Right ventricle myocardium superior (tissue), 1 donor: ENCODE data around the gene PRPS1. TPM values are rescaled to one million over a fixed set of nuclear protein-coding genes. Genes with fewer than 3 reads are reported as not detected.
"Not testable (repeated sequence)": the region's sequence is repeated elsewhere in the genome, so short reads cannot be mapped to it uniquely, and the experiment has no call there.

Source experiments
- ATAC-seq: fragments of 200-7000 bp; cut with Tn5 transposase; one replicate; pipeline ENCODE4 v1.9.1; 2020; ENCODE audit warnings: mild to moderate bottlenecking; ENCODE audit not compliant: poor library complexity
- DNase-seq: peaks from one replicate; pipeline ENCODE4 v3.0.0-alpha.2; 2020
- intact Hi-C: fragments of 100-400 bp; cut with DNase I; formaldehyde crosslinking; loops from one replicate; pipeline ENCODE4 v1.11.2; 2022
- total RNA-seq: library from RNA; stranded (reverse); fragmentation: NEBNext Ultra II Directional; extraction: Animal tissue kit (Norgen Biotek cat#: 25700); gene quantifications from one replicate; pipeline ENCODE4 v1.2.1, GENCODE V29; 2021
- donor health status: DM: no; HTN: yes; CAD: no; lungs with severe emphysema.

PRPS1 gene
- total RNA-seq, 1 donor from 2014 or later = 20.7 TPM

GRCh38 chrX:107628662-107629539 lies 591 bp downstream of the PRPS1 start:
- ATAC-seq (peak; percentile 75), DNase-seq (peak; percentile 32)
- intact Hi-C loops = no loop called here

GRCh38 chrX:107629540-107629909 lies 1.2 kb downstream of the PRPS1 start:
- intact Hi-C loops = no loop called here
- DNase-seq (no peak), ATAC-seq (no peak)

DNA sequence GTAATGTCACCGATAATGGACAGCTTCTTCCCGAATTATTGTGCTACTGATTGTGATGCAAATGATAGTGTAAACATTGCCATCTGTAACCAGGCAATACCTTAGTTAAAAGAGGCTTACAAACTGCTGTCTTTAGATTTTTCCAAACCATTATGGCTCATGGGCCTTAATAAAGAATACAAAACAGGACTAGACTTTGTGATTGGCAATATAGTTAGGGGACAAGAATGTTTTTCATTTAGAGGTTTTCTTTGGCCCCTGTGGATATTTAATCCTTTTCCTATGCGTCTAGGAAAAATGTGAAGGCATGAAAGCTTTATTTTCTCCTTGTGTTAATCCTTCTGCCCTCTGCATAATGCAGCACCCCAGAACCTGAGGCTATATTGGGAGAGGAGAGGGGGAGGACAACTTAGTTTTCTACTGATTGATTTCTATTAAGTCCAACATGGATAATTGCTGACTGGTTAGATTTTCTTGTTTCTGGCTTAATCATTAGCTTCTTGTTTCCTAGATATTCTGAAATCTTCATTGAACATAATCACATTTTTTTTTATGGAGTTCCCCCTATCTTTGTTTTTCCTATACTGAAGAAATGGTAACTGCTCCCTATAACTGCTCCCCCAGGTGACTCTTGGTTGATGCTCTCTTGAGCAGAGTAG lies 1.9 kb downstream of the PRPS1 start:
- ATAC-seq (no peak), DNase-seq (no peak)
- intact Hi-C loops = no loop called here

DNA sequence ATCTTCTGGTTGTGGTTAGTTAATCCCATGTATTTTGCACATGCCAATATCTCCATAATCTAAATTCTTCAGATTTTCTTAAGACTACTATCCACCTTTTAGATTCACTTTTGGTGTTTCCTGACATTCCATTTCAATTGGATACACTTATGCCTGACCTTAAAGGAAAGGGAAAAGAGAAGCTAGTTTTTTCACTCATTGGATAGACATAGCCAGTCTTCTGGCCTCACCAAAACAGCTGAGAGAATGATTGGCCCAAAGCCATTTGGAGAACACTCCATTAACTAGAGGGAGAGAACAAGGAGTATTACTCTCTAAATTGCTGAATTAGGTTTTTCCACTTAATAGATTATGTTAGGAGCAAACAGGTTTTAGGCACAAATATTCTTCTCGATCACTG lies 4.0 kb downstream of the PRPS1 start:
- intact Hi-C loops = no loop called here
- ATAC-seq (no peak), DNase-seq (no peak)

DNA sequence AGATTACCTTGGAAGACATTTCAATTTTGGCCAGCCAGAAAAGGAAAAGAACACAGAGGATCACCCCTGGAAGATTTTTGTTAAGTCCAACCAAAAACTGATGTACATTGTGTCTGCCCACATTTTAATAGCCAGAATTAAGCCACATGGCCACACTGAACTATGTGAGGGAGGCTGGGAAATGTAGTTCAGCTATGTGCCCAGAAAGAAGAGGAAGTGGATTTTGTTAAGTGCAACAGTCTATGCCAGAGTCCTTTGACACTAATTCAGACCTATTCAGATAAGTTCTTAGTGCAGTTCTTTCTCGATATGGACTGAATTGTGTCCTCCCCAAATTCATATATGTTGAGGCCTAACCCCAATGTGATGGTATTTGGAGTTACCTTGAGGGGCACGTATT lies 18.4 kb downstream of the PRPS1 start:
- ATAC-seq (no peak), DNase-seq (no peak)
- intact Hi-C loops = no loop called here

DNA sequence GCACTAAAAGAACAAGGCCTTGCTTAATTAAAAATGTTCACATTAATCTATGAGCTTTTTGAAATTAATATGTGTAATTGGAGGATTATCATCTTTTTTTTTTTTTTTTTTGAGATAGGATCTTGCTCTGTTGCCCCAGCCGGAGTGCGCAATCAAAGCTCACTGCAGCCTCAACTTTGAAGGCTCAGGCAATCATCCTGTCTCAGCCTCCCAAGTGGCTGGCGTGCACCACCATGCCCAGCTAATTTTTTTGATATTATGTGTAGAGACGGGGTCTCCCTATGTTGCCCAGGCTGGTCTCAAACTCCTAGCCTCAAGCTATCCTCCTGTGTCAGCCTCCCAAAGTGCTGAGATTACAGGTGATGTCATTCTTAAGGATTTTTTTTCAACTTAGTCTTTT lies 20.0 kb downstream of the PRPS1 start:
- intact Hi-C loops = no loop called here
- ATAC-seq (no peak), DNase-seq (no peak)

DNA sequence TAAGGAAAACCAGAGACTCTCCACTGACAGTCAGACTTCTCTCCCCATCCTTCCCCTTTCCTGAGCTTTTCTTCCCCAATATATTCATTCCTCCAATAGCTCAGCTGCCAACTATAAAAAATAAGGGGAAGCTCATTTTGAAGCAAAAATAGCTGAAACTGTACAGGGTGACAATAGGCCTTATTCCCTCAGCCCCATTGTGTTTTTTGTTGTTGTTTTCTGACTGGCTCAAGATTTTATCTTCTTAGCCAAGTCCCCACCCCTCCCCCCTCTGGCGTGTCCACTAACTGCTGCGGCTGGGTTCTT lies 26.2 kb downstream of the PRPS1 start:
- intact Hi-C loops = no loop called here
- ATAC-seq (no peak), DNase-seq (peak; percentile 58)

DNA sequence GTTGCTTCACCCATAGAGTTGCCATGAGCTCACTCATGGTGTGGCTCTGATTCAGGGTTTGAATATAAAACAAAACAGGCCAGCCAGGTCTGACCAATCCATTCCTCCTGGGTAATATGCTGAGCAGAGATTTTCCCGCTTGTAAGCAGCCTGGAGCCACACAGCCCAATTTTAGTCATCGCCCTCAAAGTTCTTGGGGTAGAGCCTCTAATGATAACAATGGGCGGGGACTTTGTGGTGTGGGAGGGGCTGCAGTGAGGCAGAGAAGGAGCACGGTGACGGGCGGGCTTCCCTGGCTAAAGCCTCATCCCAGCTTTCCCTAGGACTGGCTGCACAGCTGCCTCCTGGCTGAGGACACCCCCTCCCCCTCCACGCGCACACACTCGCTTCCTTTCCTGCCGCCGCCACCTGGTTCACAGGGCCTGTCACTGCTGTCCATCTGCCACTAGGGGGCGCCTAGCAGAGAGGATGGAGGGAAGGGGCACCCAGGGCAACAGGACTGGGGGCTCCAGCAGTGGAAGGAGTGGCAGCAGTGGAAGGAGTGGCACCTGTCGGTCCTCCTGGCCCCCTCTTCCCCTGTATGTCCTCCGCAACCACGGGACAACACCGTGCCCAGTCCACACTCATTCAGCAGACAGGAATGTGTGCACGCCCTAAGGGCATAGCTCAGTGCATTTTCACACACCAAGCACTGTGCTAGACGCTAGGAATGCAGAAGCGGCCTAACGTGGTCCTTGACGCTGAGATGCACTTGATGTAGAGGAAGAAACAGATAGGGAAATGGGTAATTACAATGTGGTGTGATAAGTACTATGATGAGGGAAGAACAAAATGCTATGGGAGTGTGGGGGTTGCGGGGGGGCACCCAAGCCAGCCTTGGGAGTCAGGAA lies 26.8 kb downstream of the PRPS1 start:
- peak; percentile 71 for DNase-seq

GRCh38 chrX:107656978-107657377 lies 28.7 kb downstream of the PRPS1 start:
- intact Hi-C loops = loop anchor here (5.0 kb wide), 1 partner anchor 235 kb away; no protein-coding TSS in a partner anchor
- DNase-seq = no peak
- no peak for ATAC-seq

More for the DNA sequence above, 26.8 kb downstream of the PRPS1 start:
- intact Hi-C loops = loop anchor here (5.0 kb wide), 1 partner anchor 237 kb away; no protein-coding TSS in a partner anchor
- ATAC-seq = peak; percentile 72

GRCh38 chrX:107658660-107659059 lies 30.4 kb downstream of the PRPS1 start:
- DNase-seq (no peak), ATAC-seq (no peak)
- intact Hi-C loops = loop anchor here (2.0 to 5.0 kb wide), 2 partner anchors 118 to 234 kb away; partner anchors contain the start of gene NCBP2L

GRCh38 chrX:107659286-107659685 lies 31.0 kb downstream of the PRPS1 start:
- intact Hi-C loops = loop anchor here (2.0 to 5.0 kb wide), 2 partner anchors 118 to 233 kb away; partner anchors contain the start of gene NCBP2L
- DNase-seq = no peak
- ATAC-seq = no peak

GRCh38 chrX:107659768-107660167 lies 31.5 kb downstream of the PRPS1 start:
- intact Hi-C loops = loop anchor here (2.0 to 5.0 kb wide), 2 partner anchors 117 to 233 kb away; partner anchors contain the start of gene NCBP2L
- peak; percentile 67 for ATAC-seq

GRCh38 chrX:107662145-107662544 lies 33.8 kb downstream of the PRPS1 start:
- no peak for ATAC-seq
- intact Hi-C loops = no loop called here
- no peak for DNase-seq

More at GRCh38 chrX:107659768-107660167, 31.5 kb downstream of the PRPS1 start:
- DNase-seq = no peak

GRCh38 chrX:107662824-107663223 lies 34.5 kb downstream of the PRPS1 start:
- DNase-seq = no peak
- intact Hi-C loops = no loop called here
- no peak for ATAC-seq

DNA sequence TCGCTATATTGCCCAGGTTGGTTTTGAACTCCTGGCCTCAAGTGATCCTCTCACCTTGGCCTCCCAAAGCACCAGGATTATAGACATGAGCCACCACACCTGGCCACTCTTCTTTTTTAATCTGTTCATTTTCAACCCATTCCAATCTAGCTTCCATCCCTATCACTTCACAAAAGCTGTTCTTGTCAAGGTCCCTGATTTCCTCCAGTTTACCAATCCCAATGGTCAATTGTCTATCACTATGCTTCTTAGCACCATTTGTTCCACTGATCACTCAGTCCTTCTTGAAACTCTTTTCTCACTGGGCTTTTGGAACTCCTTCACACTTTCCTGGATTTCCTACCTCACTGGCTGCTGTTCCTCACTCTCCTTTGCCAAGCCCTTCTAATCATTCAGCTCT lies 38.6 kb downstream of the PRPS1 start:
- DNase-seq (no peak), ATAC-seq (no peak)
- intact Hi-C loops = no loop called here

DNA sequence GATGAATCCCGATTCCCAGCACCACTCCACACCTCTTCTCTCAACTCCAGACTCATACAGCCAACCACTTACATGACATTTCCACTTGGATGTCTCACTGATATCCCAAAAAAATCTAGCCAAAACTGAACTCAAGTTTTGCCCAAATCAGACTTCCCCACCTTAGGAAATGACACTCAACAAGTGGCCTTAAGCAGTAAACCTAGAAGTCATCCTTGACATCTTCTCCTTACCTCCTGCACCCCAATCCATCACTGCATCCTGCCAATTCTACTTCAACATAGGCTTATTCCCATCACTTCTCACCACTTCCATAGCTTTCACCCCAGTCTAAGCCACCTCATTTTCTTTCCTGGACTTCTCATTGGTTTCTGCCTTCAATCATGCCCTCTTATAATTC lies 39.1 kb downstream of the PRPS1 start:
- intact Hi-C loops = no loop called here
- no peak for ATAC-seq
- DNase-seq = no peak

GRCh38 chrX:107668710-107669109 lies 40.4 kb downstream of the PRPS1 start:
- intact Hi-C loops, ATAC-seq, DNase-seq: not testable (repeated sequence)

- DNase-seq = no peak
- ATAC-seq = no peak
- intact Hi-C loops = no loop called here
Observed at GRCh38 chrX:107669261-107669660, 41.0 kb downstream of the PRPS1 start.
